ENCODE results near the gene MAPK10.

GRCh38 chr4:86296865-86297264 lies 63.0 kb downstream of the MAPK10 start:
- TF ChIP-seq CTCF (IDR thresholded peaks at IDR 0.05; ENCODE audit: low read depth, low read length) (no peak), EZH2phosphoT487 (IDR thresholded peaks at IDR 0.05; ENCODE audit: low read depth) (no peak)
